ENCODE measurements around the gene ZNF664.

The ZNF664 gene

GRCh38 chr12:123998991-123999359, 26.0 kb downstream of the ZNF664 start:
- H3K4me3 ChIP-seq (ENCODE audit: low read depth, low read length): no peak overlapping the region
- no peak for TF ChIP-seq CTCF (IDR thresholded peaks at IDR 0.05; ENCODE audit: low read depth, low read length, missing control alignments)
- DNase-seq (ENCODE audit: low read depth): no peak

- DNase-seq (ENCODE audit: low read depth): no peak
- H3K4me3 ChIP-seq (ENCODE audit: low read depth, low read length): no peak overlapping the region
- no peak for TF ChIP-seq CTCF (IDR thresholded peaks at IDR 0.05; ENCODE audit: low read depth, low read length, missing control alignments)
Measured at GRCh38 chr12:124000111-124000510, 27.1 kb downstream of the ZNF664 start.

- no peak overlapping the region for H3K4me3 ChIP-seq (ENCODE audit: low read depth, low read length)
- DNase-seq (ENCODE audit: low read depth): no peak
- no peak for TF ChIP-seq CTCF (IDR thresholded peaks at IDR 0.05; ENCODE audit: low read depth, low read length, missing control alignments)
Measured at GRCh38 chr12:124001343-124001742, 28.3 kb downstream of the ZNF664 start.

DNA sequence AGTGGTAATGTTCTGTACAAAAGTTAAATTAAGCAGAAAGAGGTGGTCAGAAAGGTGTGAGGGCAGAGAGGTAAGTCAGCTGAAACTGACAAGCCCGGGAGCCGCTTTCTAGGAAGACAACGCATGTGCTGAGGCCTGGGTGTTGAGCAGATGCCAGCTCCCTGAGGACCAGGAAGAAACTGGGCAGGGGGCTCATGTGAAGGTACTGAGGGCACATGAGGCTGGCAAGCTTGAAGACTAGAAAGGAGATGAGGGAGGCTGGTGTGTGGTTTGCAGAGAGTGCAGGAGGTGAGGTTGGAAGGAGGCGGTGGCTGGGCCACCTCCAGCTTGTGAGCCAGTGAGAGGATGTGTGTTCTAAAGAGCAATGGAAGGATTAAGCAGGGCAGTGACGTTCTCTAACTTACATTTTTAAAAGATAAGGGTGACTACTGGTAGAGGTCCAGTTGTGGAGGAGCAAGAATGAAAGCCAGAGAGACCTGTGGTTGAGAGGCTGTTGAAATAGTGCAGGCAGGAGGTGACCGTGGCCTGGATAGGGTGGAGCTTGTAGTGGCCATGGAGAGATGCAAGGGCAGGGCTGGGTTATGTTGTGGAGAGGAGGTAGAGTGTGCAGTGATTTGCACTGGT, 29.1 kb downstream of the ZNF664 start:
- DNase-seq (ENCODE audit: low read depth): no peak
- H3K4me3 ChIP-seq (ENCODE audit: low read depth, low read length): no peak overlapping the region
- no peak for TF ChIP-seq CTCF (IDR thresholded peaks at IDR 0.05; ENCODE audit: low read depth, low read length, missing control alignments)

DNA sequence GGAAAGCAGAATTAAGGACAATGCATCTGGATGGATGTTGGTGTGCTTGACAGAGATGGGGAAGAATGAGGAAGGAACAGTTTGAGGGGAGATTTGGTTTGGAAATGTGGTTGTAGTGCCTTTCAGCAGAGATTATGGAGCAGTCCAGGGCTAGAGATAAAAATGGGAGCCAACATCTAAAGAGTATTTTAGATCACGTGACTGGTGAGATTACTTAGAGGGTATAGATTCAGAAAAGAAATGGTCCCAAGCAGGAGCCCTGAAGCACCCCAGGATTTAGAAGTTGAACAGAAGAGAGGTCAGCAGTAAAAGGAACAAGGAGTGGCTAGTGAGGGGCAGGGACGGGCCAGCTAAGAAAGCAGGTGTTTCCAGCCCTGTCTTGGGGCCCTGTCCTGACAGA, 29.6 kb downstream of the ZNF664 start:
- no peak for DNase-seq (ENCODE audit: low read depth)
- no peak overlapping the region for H3K4me3 ChIP-seq (ENCODE audit: low read depth, low read length)
- TF ChIP-seq CTCF (IDR thresholded peaks at IDR 0.05; ENCODE audit: low read depth, low read length, missing control alignments): no peak

DNA sequence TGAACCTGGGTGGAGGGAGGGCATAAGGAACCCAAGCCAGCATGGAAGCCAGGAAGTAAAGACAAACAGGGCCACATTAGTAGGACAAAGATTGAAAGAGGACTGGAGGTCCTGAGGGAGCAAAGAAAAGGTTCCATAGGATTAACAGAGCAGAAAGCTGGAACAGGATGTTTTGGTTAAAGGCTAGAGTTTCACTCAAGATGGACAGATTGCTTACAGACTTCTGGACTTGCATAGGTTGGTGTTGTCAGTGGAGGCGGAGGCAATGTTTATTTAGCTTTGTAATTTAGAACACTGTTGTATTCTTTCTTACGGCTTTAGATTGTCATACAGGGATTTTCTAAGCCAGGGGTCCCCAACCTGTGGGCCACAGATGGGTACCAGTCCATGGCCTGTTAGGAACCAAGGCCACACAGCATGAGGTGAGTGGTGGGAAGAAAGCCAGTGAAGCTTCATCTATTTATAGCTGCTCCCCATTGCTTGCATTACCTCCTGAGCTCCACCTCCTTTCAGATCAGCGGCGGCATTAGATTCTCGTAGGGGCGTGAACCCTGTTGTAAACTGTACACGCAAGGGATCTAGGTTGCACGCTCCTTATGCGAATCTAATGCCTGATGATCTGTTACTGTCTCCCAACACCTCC, 31.3 kb downstream of the ZNF664 start:
- no peak overlapping the region for H3K4me3 ChIP-seq (ENCODE audit: low read depth, low read length)
- no peak for DNase-seq (ENCODE audit: low read depth)
- TF ChIP-seq CTCF (IDR thresholded peaks at IDR 0.05; ENCODE audit: low read depth, low read length, missing control alignments): no peak
